Measurements from ENCODE around the gene HDAC8.

DNA sequence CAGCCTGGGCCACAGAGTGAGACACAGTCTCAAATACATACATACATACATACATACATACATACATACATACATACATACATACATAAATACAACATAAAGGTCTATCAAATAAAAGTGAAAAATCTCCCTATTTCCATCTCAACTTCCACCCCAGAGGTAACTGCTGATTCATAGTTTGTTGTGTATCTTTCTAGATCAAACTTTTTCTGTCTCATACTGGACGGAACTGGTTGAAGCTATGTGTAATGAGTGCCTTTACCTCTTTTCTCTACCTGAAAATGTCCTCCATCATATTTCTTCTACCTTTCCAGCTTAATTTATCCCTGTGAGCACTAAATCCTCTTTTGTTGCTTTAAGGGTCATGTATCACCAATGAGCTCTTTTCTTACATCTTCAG lies 102.5 kb downstream of the HDAC8 start:
- TF ChIP-seq CTCF (IDR thresholded peaks at IDR 0.05; ENCODE audit: insufficient read depth, low read length, poor library complexity, severe bottlenecking) (no peak), EZH2phosphoT487 (conservative IDR thresholded peaks at IDR 0.05; ENCODE audit: low read length) (no peak)

Measured in SU-DHL-6 (cell line).